ENCODE data around the gene CACNA1C. TPM values are rescaled to one million over a fixed set of nuclear protein-coding genes. Genes with fewer than 3 reads are reported as not detected.
A peak's percentile ranks its signal among the peaks of the same experiment; 100 is the strongest.

CACNA1C gene
- total and polyA plus RNA-seq, 5 donors from 2014 or later = 0.02 to 0.14 (median 0.10) TPM

DNA sequence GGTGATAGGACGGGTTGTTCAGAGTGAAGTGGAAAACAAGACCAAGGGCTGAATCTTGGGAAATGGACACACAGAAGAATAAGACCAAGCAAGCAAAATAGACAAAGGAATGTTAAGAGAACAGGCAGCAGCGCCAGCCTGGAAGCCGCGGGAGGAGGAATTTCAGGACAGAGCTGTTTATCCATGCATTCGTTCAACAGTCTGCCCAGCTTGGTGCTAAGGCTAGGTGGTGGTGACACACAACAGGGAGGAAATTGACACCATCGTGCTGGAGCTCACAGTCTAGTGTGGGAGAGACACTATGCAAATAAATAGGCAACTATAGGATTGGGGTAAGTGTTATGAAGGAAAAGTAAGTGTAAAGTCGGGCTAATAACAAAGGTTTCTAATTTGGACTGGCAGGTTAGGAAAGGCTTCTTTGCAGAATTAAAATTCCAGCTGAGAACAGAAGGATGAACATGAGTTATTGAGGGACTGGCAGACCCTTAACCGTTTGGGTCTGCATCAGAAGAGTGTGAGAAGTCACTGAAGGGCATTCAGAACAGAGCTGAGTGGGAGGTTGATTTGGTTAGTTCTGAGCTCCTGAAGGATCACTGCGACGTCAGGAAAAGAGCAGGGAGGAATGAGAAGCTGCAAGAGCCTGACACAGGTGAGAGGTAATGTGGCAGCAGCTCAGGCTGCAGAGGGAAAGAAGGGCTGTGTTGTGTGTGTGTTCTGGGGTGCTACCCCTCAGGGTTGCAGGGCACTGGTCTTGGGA is 499.4 kb downstream of the CACNA1C start:
- Histone ChIP-seq H3K36me3 (ENCODE audit: control insufficient read depth, insufficient read depth, low read length) (no peaks in the 10 kb centered on the region), H3K27ac (ENCODE audit: insufficient read depth, low read length, poor library complexity, severe bottlenecking) (no peak overlapping the region), H3K4me1 (ENCODE audit: control insufficient read depth, insufficient read depth, low read length, poor library complexity, severe bottlenecking) (no peaks in the 10 kb centered on the region), H3K4me3 (ENCODE audit: low read depth, low read length) (no peak overlapping the region), H3K27me3 (ENCODE audit: control insufficient read depth, insufficient read depth, low read length) (no peaks in the 10 kb centered on the region), H3K9me3 (ENCODE audit: control insufficient read depth in 2 of 2, low read length in 2 of 2) (no peaks in the 10 kb centered on the region)
- no peak overlapping the region for H3K27ac Mint-ChIP-seq
- no peaks in the 10 kb centered on the region for H3K4me1 Mint-ChIP-seq
- DNase-seq = no peak
- H3K9me3 Mint-ChIP-seq = peaks cover 0 to 2% (median 0%) of the 10 kb centered on the region in 7 donors
- peaks cover 4% of the 10 kb centered on the region for H3K27me3 Mint-ChIP-seq
- no peak overlapping the region for H3K4me3 Mint-ChIP-seq
- H3K36me3 Mint-ChIP-seq = no peaks in the 10 kb centered on the region
- ATAC-seq (ENCODE audit: low read depth in 2 of 2) = no peak

DNA sequence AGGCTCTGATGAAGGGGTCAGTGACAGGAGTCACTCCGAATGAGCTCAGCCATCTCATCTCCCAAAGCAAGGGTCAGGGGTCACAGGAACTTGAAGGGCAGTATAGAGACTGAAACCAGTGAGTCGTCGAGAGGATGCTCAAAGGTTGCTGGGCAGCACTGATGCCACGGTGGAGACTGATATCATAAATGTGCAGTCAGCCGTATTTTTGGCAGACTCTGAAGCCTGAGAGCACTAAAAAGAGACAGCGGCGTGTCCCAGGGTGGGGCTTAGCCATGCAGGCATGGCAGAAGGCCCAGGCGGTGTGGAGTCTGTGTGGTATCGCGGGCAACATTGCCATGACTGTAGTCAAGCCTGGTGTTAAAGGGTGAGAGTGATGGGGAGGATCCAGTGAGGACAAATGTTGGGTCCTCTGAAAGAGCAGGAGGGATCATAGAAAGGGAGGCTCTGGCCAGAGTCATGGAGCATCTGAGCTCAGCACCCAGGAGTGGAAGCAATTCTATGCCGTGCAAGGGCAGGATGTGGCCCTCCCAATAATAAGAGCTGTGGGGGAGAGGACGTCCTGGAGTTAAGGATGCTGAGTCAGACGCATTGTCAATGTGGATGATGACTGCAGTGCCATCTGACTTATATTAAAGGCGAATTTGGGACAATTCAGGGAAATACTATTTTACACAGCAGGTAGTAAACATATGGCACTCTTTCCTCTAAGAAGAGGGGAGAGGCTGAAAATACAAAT is 500.8 kb downstream of the CACNA1C start:
- no peak for DNase-seq
- Mint-ChIP-seq H3K4me3 (no peak overlapping the region), H3K27me3 (peaks cover 2% of the 10 kb centered on the region), H3K36me3 (no peaks in the 10 kb centered on the region), H3K27ac (no peak overlapping the region), H3K9me3 (no peaks in the 10 kb centered on the region), H3K4me1 (no peaks in the 10 kb centered on the region)
- no peaks in the 10 kb centered on the region for H3K4me1 ChIP-seq (ENCODE audit: control insufficient read depth, insufficient read depth, low read length, poor library complexity, severe bottlenecking)
- H3K27me3 ChIP-seq (ENCODE audit: control insufficient read depth, insufficient read depth, low read length) = no peaks in the 10 kb centered on the region
- H3K36me3 ChIP-seq (ENCODE audit: control insufficient read depth, insufficient read depth, low read length) = no peaks in the 10 kb centered on the region
- H3K4me3 ChIP-seq (ENCODE audit: low read depth, low read length) = no peak overlapping the region
- H3K27ac ChIP-seq (ENCODE audit: insufficient read depth, low read length, poor library complexity, severe bottlenecking) = no peak overlapping the region
- no peaks in the 10 kb centered on the region for H3K9me3 ChIP-seq (ENCODE audit: control insufficient read depth in 2 of 2, low read length in 2 of 2)
- ATAC-seq (ENCODE audit: low read depth in 2 of 2) = no peak

DNA sequence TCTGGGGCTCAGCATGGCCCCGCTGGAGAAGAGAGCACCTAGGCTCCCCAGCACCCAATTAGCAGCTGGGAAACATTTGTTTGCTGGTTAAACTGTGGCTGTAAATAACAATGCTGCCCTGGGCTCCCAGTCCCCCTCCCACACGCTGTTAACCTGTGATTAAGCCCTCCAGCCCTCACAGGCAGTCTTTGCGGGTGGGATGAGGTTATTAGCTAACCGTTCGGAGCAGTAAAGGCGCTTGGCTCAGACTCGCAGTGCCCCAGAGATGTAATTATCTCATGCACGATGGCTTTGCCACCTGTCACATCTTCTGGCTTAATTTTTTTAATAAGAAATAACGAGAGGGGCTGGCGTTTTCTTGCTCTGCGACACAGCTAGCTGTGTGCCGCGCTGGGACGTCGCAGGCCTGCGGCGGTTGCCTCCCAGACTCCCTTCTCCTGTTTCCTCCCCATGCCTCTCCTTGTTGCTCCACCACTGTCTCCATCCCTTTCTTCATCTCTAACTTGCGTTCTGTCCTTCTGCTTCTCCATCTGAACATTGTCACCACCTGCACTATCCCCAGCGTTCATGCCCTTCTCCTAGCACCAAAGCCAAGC is 502.8 kb downstream of the CACNA1C start:
- Histone ChIP-seq H3K4me3 (ENCODE audit: low read depth, low read length) (no peak overlapping the region), H3K4me1 (ENCODE audit: control insufficient read depth, insufficient read depth, low read length, poor library complexity, severe bottlenecking) (no peaks in the 10 kb centered on the region), H3K27me3 (ENCODE audit: control insufficient read depth, insufficient read depth, low read length) (no peaks in the 10 kb centered on the region), H3K27ac (ENCODE audit: insufficient read depth, low read length, poor library complexity, severe bottlenecking) (no peak overlapping the region), H3K36me3 (ENCODE audit: control insufficient read depth, insufficient read depth, low read length) (no peaks in the 10 kb centered on the region), H3K9me3 (ENCODE audit: control insufficient read depth in 2 of 2, low read length in 2 of 2) (no peaks in the 10 kb centered on the region)
- Mint-ChIP-seq H3K36me3 (no peaks in the 10 kb centered on the region), H3K27ac (no peak overlapping the region), H3K9me3 (no peaks in the 10 kb centered on the region), H3K4me3 (no peak overlapping the region), H3K27me3 (no peaks in the 10 kb centered on the region), H3K4me1 (no peaks in the 10 kb centered on the region)
- ATAC-seq (ENCODE audit: low read depth in 2 of 2) (no peak), DNase-seq (no peak)

GRCh38 chr12:2557597-2557996 is 504.8 kb downstream of the CACNA1C start:
- H3K27me3 Mint-ChIP-seq = no peaks in the 10 kb centered on the region
- no peaks in the 10 kb centered on the region for H3K9me3 ChIP-seq (ENCODE audit: control insufficient read depth in 2 of 2, low read length in 2 of 2)
- H3K4me3 Mint-ChIP-seq = no peak overlapping the region
- no peaks in the 10 kb centered on the region for H3K9me3 Mint-ChIP-seq
- H3K4me1 Mint-ChIP-seq = no peaks in the 10 kb centered on the region
- H3K4me1 ChIP-seq (ENCODE audit: control insufficient read depth, insufficient read depth, low read length, poor library complexity, severe bottlenecking) = no peaks in the 10 kb centered on the region
- no peaks in the 10 kb centered on the region for H3K27me3 ChIP-seq (ENCODE audit: control insufficient read depth, insufficient read depth, low read length)
- DNase-seq = no peak
- no peak for ATAC-seq (ENCODE audit: low read depth in 2 of 2)
- no peak overlapping the region for H3K4me3 ChIP-seq (ENCODE audit: low read depth, low read length)
- H3K36me3 Mint-ChIP-seq = no peaks in the 10 kb centered on the region
- no peaks in the 10 kb centered on the region for H3K36me3 ChIP-seq (ENCODE audit: control insufficient read depth, insufficient read depth, low read length)
- H3K27ac ChIP-seq (ENCODE audit: insufficient read depth, low read length, poor library complexity, severe bottlenecking) = no peak overlapping the region
- no peak overlapping the region for H3K27ac Mint-ChIP-seq

DNA sequence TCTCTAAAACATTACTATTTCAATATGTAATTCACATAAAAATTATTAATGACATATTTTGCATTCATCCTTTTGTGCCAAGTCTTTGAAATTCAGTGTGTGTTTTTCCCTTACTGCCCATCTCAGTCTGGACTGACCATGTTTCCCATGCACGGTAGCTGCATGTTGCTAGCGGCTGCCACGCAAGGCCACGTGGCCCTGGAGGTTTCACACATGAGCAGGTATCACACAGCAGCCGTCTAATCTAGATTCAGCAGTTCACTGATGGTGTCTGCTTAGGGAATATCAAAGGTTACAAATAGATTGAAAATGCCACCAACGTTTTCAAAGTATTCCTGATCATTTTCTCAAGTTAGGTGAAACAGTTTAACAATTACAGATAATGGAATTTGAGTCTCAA is 507.1 kb downstream of the CACNA1C start:
- H3K4me3 Mint-ChIP-seq = no peak overlapping the region
- DNase-seq (no peak), ATAC-seq (ENCODE audit: low read depth in 2 of 2) (no peak)
- H3K27me3 Mint-ChIP-seq = peaks cover 4% of the 10 kb centered on the region
- no peak overlapping the region for H3K27ac Mint-ChIP-seq
- Histone ChIP-seq H3K27ac (ENCODE audit: insufficient read depth, low read length, poor library complexity, severe bottlenecking) (no peak overlapping the region), H3K9me3 (ENCODE audit: control insufficient read depth in 2 of 2, low read length in 2 of 2) (no peaks in the 10 kb centered on the region), H3K4me3 (ENCODE audit: low read depth, low read length) (no peak overlapping the region), H3K27me3 (ENCODE audit: control insufficient read depth, insufficient read depth, low read length) (no peaks in the 10 kb centered on the region), H3K4me1 (ENCODE audit: control insufficient read depth, insufficient read depth, low read length, poor library complexity, severe bottlenecking) (no peaks in the 10 kb centered on the region), H3K36me3 (ENCODE audit: control insufficient read depth, insufficient read depth, low read length) (no peaks in the 10 kb centered on the region)
- no peaks in the 10 kb centered on the region for H3K4me1 Mint-ChIP-seq
- no peaks in the 10 kb centered on the region for H3K36me3 Mint-ChIP-seq
- peaks cover 0 to 1% (median 0%) of the 10 kb centered on the region in 7 donors for H3K9me3 Mint-ChIP-seq

DNA sequence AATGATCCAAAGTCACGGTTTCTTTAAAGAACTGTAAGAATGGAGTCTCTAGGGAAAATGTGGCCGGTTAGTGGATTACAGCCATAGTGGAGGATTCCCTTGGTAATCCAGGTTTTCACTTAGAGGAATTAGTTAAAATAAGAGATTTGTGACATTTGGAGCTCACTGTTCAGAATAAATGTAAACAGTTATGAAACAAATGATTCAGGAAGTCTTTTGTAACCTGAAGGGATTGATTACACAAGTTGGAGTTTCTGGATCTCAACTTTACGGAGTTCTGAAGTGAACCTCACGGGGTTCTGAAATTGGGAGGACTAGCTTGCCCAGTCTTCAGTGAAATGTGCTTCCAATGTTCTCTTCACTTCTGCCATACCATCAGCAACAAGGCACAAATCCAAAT is 507.6 kb downstream of the CACNA1C start:
- no peaks in the 10 kb centered on the region for H3K4me1 Mint-ChIP-seq
- H3K27ac Mint-ChIP-seq = no peak overlapping the region

GRCh38 chr12:2561367-2561766 is 508.6 kb downstream of the CACNA1C start:
- no peak overlapping the region for H3K27ac ChIP-seq (ENCODE audit: insufficient read depth, low read length, poor library complexity, severe bottlenecking)

More for the DNA sequence above, 507.6 kb downstream of the CACNA1C start:
- H3K27me3 ChIP-seq (ENCODE audit: control insufficient read depth, insufficient read depth, low read length) = no peaks in the 10 kb centered on the region
- DNase-seq (no peak), ATAC-seq (ENCODE audit: low read depth in 2 of 2) (no peak)
- Mint-ChIP-seq H3K27me3 (peaks cover 4% of the 10 kb centered on the region), H3K36me3 (no peaks in the 10 kb centered on the region), H3K4me3 (no peak overlapping the region), H3K9me3 (peaks cover 0 to 1% (median 0%) of the 10 kb centered on the region in 7 donors)
- H3K4me1 ChIP-seq (ENCODE audit: control insufficient read depth, insufficient read depth, low read length, poor library complexity, severe bottlenecking) = no peaks in the 10 kb centered on the region
- no peak overlapping the region for H3K27ac ChIP-seq (ENCODE audit: insufficient read depth, low read length, poor library complexity, severe bottlenecking)
- H3K36me3 ChIP-seq (ENCODE audit: control insufficient read depth, insufficient read depth, low read length) = no peaks in the 10 kb centered on the region
- no peaks in the 10 kb centered on the region for H3K9me3 ChIP-seq (ENCODE audit: control insufficient read depth in 2 of 2, low read length in 2 of 2)
- no peak overlapping the region for H3K4me3 ChIP-seq (ENCODE audit: low read depth, low read length)

More at GRCh38 chr12:2561367-2561766, 508.6 kb downstream of the CACNA1C start:
- no peak overlapping the region for H3K4me3 ChIP-seq (ENCODE audit: low read depth, low read length)
- DNase-seq = no peak
- H3K9me3 ChIP-seq (ENCODE audit: control insufficient read depth in 2 of 2, low read length in 2 of 2) = no peaks in the 10 kb centered on the region
- no peaks in the 10 kb centered on the region for H3K27me3 ChIP-seq (ENCODE audit: control insufficient read depth, insufficient read depth, low read length)
- H3K9me3 Mint-ChIP-seq = peaks cover 0 to 1% (median 0%) of the 10 kb centered on the region in 7 donors
- H3K4me1 ChIP-seq (ENCODE audit: control insufficient read depth, insufficient read depth, low read length, poor library complexity, severe bottlenecking) = no peaks in the 10 kb centered on the region
- peak overlapping the region in 1 of 3 donors; percentile 57 for H3K27ac Mint-ChIP-seq
- peaks cover 4% of the 10 kb centered on the region for H3K27me3 Mint-ChIP-seq
- no peaks in the 10 kb centered on the region for H3K36me3 Mint-ChIP-seq
- H3K4me3 Mint-ChIP-seq = peak overlapping the region in 1 of 4 donors; percentile 8
- ATAC-seq (ENCODE audit: low read depth in 2 of 2) = no peak
- H3K4me1 Mint-ChIP-seq = no peaks in the 10 kb centered on the region
- no peaks in the 10 kb centered on the region for H3K36me3 ChIP-seq (ENCODE audit: control insufficient read depth, insufficient read depth, low read length)
